Measurements from ENCODE around the gene SLC17A7.

SLC17A7 gene

DNA sequence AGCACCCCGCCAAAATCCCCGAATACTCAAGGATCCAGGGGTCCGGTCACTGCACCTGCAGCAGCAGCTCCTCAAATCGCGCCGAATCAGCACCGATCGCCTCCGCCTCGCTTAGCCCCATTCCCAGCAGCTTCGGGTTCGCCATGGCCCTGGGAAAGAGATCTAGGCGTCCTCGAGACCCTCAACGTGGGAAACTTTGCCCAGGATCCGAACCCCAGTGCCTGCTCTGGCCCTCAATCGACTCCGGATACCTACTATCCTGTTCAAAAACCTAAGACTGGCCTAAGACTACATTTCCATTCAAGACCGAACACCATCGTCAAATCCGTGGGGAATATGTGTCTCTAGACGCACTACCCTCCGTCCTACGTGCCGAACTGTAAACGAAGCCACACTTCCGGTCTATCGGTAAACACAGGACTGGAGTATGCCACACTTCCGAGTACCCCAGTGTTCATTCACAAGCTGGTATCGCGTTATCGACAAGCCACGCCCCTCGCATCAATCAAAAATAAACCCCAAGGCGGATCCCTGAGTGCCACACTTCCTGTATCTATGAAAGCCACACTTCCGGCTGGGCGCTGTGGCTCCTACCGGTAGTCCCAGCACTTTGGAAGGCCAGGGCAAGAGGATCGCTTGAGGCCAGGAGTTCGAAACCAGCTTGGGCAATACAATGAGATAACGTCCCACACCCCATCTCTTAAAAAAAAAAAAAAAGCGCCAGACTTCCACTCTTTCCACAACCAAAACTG is 10.3 kb upstream of the SLC17A7 start, which contains the start of gene PIH1D1 (continued):
- TF ChIP-seq ZNF501 (tag by site-specific recombination; IDR thresholded peaks at IDR 0.05), result 0 out of 2 replicates have a peak, but pooled peaks have one; percentile 69
- no peak for TF ChIP-seq ZNF248 (tag by site-specific recombination; IDR thresholded peaks at IDR 0.05)
- 0 out of 2 replicates have a peak, but pooled peaks have one; percentile 29 for TF ChIP-seq ZNF558 (tag by site-specific recombination; IDR thresholded peaks at IDR 0.05)
- TF ChIP-seq, protein P1, sequence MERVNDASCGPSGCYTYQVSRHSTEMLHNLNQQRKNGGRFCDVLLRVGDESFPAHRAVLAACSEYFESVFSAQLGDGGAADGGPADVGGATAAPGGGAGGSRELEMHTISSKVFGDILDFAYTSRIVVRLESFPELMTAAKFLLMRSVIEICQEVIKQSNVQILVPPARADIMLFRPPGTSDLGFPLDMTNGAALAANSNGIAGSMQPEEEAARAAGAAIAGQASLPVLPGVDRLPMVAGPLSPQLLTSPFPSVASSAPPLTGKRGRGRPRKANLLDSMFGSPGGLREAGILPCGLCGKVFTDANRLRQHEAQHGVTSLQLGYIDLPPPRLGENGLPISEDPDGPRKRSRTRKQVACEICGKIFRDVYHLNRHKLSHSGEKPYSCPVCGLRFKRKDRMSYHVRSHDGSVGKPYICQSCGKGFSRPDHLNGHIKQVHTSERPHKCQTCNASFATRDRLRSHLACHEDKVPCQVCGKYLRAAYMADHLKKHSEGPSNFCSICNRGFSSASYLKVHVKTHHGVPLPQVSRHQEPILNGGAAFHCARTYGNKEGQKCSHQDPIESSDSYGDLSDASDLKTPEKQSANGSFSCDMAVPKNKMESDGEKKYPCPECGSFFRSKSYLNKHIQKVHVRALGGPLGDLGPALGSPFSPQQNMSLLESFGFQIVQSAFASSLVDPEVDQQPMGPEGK (tag by site-specific recombination; IDR thresholded peaks at IDR 0.05), result 0 out of 2 replicates have a peak, but pooled peaks have one; percentile 15
- no peak for TF ChIP-seq ZNF324 (tag by site-specific recombination; IDR thresholded peaks at IDR 0.05)
- TF ChIP-seq BCL11A (tag by site-specific recombination; IDR thresholded peaks at IDR 0.05; ENCODE audit: low read depth), result no peak
- TF ChIP-seq, protein P2, sequence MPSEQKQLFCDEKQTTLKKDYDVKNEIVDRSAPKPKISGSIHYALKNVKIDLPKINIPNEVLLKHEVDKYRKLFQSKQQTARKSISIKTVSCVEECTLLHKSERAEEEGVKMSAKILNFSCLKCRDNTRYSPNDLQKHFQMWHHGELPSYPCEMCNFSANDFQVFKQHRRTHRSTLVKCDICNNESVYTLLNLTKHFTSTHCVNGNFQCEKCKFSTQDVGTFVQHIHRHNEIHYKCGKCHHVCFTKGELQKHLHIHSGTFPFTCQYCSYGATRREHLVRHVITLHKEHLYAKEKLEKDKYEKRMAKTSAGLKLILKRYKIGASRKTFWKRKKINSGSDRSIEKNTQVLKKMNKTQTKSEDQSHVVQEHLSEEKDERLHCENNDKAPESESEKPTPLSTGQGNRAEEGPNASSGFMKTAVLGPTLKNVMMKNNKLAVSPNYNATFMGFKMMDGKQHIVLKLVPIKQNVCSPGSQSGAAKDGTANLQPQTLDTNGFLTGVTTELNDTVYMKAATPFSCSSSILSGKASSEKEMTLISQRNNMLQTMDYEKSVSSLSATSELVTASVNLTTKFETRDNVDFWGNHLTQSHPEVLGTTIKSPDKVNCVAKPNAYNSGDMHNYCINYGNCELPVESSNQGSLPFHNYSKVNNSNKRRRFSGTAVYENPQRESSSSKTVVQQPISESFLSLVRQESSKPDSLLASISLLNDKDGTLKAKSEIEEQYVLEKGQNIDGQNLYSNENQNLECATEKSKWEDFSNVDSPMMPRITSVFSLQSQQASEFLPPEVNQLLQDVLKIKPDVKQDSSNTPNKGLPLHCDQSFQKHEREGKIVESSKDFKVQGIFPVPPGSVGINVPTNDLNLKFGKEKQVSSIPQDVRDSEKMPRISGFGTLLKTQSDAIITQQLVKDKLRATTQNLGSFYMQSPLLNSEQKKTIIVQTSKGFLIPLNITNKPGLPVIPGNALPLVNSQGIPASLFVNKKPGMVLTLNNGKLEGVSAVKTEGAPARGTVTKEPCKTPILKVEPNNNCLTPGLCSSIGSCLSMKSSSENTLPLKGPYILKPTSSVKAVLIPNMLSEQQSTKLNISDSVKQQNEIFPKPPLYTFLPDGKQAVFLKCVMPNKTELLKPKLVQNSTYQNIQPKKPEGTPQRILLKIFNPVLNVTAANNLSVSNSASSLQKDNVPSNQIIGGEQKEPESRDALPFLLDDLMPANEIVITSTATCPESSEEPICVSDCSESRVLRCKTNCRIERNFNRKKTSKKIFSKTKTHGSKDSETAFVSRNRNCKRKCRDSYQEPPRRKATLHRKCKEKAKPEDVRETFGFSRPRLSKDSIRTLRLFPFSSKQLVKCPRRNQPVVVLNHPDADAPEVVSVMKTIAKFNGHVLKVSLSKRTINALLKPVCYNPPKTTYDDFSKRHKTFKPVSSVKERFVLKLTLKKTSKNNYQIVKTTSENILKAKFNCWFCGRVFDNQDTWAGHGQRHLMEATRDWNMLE (tag by site-specific recombination; conservative IDR thresholded peaks at IDR 0.05; ENCODE audit: low read depth), result peak; percentile 54
- no peak for TF ChIP-seq ZNF23 (tag by site-specific recombination; IDR thresholded peaks at IDR 0.05; ENCODE audit: borderline replicate concordance)
- TF ChIP-seq ZNF24 (tag by site-specific recombination; IDR thresholded peaks at IDR 0.05), result peak; percentile 44
- TF ChIP-seq ZNF670 (tag by site-specific recombination; IDR thresholded peaks at IDR 0.05; ENCODE audit: low read depth), result no peak
- no peak for TF ChIP-seq ZNF529 (tag by site-specific recombination; IDR thresholded peaks at IDR 0.05; ENCODE audit: insufficient replicate concordance)
- TF ChIP-seq ZNF544 (tag by site-specific recombination; IDR thresholded peaks at IDR 0.05), result no peak
- TF ChIP-seq, protein P3, sequence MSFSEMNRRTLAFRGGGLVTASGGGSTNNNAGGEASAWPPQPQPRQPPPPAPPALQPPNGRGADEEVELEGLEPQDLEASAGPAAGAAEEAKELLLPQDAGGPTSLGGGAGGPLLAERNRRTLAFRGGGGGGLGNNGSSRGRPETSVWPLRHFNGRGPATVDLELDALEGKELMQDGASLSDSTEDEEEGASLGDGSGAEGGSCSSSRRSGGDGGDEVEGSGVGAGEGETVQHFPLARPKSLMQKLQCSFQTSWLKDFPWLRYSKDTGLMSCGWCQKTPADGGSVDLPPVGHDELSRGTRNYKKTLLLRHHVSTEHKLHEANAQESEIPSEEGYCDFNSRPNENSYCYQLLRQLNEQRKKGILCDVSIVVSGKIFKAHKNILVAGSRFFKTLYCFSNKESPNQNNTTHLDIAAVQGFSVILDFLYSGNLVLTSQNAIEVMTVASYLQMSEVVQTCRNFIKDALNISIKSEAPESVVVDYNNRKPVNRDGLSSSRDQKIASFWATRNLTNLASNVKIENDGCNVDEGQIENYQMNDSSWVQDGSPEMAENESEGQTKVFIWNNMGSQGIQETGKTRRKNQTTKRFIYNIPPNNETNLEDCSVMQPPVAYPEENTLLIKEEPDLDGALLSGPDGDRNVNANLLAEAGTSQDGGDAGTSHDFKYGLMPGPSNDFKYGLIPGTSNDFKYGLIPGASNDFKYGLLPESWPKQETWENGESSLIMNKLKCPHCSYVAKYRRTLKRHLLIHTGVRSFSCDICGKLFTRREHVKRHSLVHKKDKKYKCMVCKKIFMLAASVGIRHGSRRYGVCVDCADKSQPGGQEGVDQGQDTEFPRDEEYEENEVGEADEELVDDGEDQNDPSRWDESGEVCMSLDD (tag by site-specific recombination; IDR thresholded peaks at IDR 0.05), result peak; percentile 63; the same call in 1 of the 2 replicates
- peak; percentile 91 for TF ChIP-seq SP2 (tag by site-specific recombination; IDR thresholded peaks at IDR 0.05)
- no peak for TF ChIP-seq ZFP37 (tag by site-specific recombination; IDR thresholded peaks at IDR 0.05)
- TF ChIP-seq ZNF561 (tag by site-specific recombination; IDR thresholded peaks at IDR 0.05; ENCODE audit: borderline replicate concordance), result peak; percentile 42
- peak; percentile 17; the same call in 1 of the 2 replicates for TF ChIP-seq ZBTB21 (tag by site-specific recombination; IDR thresholded peaks at IDR 0.05)
- TF ChIP-seq ZNF311 (tag by site-specific recombination; IDR thresholded peaks at IDR 0.05; ENCODE audit: borderline replicate concordance), result no peak
- TF ChIP-seq, protein P4, sequence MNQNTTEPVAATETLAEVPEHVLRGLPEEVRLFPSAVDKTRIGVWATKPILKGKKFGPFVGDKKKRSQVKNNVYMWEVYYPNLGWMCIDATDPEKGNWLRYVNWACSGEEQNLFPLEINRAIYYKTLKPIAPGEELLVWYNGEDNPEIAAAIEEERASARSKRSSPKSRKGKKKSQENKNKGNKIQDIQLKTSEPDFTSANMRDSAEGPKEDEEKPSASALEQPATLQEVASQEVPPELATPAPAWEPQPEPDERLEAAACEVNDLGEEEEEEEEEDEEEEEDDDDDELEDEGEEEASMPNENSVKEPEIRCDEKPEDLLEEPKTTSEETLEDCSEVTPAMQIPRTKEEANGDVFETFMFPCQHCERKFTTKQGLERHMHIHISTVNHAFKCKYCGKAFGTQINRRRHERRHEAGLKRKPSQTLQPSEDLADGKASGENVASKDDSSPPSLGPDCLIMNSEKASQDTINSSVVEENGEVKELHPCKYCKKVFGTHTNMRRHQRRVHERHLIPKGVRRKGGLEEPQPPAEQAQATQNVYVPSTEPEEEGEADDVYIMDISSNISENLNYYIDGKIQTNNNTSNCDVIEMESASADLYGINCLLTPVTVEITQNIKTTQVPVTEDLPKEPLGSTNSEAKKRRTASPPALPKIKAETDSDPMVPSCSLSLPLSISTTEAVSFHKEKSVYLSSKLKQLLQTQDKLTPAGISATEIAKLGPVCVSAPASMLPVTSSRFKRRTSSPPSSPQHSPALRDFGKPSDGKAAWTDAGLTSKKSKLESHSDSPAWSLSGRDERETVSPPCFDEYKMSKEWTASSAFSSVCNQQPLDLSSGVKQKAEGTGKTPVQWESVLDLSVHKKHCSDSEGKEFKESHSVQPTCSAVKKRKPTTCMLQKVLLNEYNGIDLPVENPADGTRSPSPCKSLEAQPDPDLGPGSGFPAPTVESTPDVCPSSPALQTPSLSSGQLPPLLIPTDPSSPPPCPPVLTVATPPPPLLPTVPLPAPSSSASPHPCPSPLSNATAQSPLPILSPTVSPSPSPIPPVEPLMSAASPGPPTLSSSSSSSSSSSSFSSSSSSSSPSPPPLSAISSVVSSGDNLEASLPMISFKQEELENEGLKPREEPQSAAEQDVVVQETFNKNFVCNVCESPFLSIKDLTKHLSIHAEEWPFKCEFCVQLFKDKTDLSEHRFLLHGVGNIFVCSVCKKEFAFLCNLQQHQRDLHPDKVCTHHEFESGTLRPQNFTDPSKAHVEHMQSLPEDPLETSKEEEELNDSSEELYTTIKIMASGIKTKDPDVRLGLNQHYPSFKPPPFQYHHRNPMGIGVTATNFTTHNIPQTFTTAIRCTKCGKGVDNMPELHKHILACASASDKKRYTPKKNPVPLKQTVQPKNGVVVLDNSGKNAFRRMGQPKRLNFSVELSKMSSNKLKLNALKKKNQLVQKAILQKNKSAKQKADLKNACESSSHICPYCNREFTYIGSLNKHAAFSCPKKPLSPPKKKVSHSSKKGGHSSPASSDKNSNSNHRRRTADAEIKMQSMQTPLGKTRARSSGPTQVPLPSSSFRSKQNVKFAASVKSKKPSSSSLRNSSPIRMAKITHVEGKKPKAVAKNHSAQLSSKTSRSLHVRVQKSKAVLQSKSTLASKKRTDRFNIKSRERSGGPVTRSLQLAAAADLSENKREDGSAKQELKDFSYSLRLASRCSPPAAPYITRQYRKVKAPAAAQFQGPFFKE (tag by site-specific recombination; IDR thresholded peaks at IDR 0.05; ENCODE audit: borderline replicate concordance), result no peak
- no peak for TF ChIP-seq ZNF214 (tag by site-specific recombination; IDR thresholded peaks at IDR 0.05; ENCODE audit: borderline replicate concordance)
- peak; percentile 52; the same call in 1 of the 2 replicates for TF ChIP-seq ZNF843 (tag by site-specific recombination; IDR thresholded peaks at IDR 0.05)
- peak; percentile 47 for TF ChIP-seq GLIS1 (tag by site-specific recombination; IDR thresholded peaks at IDR 0.05)
- peak; percentile 75; the same call in 1 of the 2 replicates for TF ChIP-seq KLF8 (tag by site-specific recombination; IDR thresholded peaks at IDR 0.05)
- no peak for TF ChIP-seq REPIN1 (tag by site-specific recombination; IDR thresholded peaks at IDR 0.05; ENCODE audit: low read depth)

All from HEK293 (cell line).